GM21381 (cell line): Measurements from ENCODE around the gene TBC1D21.

ENCODE experiments used
- ATAC-seq: cut with Tn5 transposase; IDR thresholded peaks from one replicate; pipeline ENCODE4 v1.9.1; 2021; ENCODE audit warnings: mild to moderate bottlenecking, moderate library complexity; ENCODE audit not compliant: unreplicated experiment

The TBC1D21 gene

DNA sequence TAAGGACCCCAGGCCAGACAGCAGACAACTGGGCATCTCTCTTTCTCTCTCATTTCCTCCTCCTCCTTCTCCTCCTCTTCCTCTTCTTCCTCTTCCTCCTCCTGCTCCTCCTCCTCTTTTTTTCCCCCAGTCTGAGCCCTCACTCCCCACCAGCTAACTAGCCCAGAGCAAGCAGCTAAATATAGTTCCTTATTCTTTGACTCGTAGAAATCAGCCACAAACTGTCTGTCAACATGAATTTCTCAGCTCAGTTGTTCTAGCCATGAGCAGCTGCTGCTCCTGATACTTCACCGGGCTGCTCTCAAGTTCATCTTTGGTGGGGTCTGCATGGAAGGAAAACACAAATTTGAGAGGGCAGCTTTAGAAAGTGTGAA is 33.7 kb downstream of the TBC1D21 start:
- ATAC-seq, result no peak

- no peak for ATAC-seq
Measured at GRCh38 chr15:73908030-73908821, 34.9 kb downstream of the TBC1D21 start.

DNA sequence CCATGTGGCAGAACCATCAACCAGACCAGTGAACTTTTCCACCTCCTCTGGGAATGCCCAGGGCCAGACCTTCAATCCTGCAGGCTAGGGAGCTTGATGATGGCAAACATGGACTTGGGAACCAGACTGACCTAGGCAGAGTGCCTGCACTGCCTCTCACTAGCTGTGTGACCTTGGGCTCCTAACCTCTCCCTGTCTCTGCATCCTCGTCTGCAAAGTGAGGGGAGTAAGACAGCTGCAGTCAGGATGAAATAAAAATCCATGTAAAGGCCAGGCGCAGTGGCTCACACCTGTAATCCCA is 35.4 kb downstream of the TBC1D21 start:
- no peak for ATAC-seq

- ATAC-seq, result no peak
Measured at GRCh38 chr15:73909651-73910050, 36.3 kb downstream of the TBC1D21 start.

- no peak for ATAC-seq
Measured at GRCh38 chr15:73910522-73911303, 37.3 kb downstream of the TBC1D21 start.

GRCh38 chr15:73912030-73912596 is 38.7 kb downstream of the TBC1D21 start:
- no peak for ATAC-seq

- no peak for ATAC-seq
Measured at GRCh38 chr15:73914145-73914544, 40.8 kb downstream of the TBC1D21 start.

GRCh38 chr15:73915082-73915481 is 41.7 kb downstream of the TBC1D21 start:
- no peak for ATAC-seq

DNA sequence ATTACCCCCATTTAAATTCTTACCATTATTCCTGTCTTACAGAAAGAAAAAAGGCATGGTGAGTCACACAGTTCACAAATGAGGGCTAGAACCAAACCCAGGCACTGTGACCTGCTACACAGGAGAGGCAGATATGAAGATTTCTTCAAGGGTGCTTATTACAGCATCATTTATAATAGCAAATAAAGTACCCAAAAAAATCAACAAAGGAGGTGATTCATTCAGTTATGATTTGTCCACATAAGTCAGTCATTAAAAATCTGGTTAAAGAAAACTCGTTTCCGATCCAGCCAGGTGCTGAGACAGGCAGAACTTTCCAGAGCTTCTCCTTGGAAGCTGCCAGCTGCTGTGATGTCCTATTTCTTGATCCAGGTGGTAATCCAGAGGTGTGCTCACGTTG is 45.4 kb downstream of the TBC1D21 start:
- ATAC-seq, result no peak

- no peak for ATAC-seq
Measured at GRCh38 chr15:73919706-73920105, 46.3 kb downstream of the TBC1D21 start.

DNA sequence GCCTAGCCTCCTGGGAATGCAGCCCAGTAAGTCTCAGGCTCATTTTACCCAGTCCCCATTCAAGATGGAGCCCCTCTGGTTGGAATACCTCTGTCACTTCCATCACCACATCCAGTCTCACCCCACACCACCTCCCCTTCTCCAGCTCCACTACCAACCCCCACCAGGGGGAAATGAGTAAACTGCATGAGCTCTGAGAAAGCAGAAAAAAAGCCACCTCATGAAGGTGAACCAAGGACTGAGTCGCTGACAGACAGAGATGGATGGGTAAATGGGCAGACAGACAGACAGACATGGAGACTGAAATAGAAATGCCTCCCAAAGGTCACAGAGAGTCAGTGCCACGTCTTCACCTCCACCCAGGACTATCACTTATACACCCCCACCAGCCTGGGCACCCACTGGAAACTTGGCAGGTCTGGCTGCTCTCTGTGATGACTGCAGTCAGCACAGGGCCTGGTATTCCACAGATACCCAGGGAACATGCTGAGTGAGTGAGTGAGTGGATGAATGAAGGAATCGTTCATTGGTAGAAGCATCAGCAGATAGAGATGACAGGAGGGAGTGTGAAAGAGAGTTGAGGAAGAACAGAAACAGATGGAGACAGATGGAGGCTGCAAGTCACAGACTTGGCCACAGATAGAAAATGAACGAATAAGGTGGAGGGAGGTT is 48.0 kb downstream of the TBC1D21 start:
- no peak for ATAC-seq

GRCh38 chr15:73922186-73923151 is 49.1 kb downstream of the TBC1D21 start:
- ATAC-seq, result no peak

DNA sequence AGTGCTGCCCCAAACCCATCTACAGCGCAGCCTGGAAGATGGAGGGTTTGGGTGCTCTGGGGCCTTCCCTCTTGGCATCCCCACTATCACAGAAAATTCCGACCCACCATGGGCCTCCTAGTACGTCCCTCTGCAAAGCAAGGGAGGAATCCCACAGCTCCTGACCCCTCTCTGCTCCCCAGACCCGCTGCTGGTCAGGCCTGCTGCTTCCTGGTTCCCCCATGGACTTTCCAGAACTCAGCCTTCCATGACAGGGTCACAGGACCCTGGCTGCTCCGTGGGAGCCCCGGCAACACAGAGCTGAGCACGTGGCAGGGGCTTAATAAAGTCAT is 49.8 kb downstream of the TBC1D21 start:
- no peak for ATAC-seq

- ATAC-seq, result no peak
Measured at GRCh38 chr15:73923488-73924164, 50.3 kb downstream of the TBC1D21 start.

GRCh38 chr15:73924171-73924921 is 51.0 kb downstream of the TBC1D21 start:
- ATAC-seq, result no peak

DNA sequence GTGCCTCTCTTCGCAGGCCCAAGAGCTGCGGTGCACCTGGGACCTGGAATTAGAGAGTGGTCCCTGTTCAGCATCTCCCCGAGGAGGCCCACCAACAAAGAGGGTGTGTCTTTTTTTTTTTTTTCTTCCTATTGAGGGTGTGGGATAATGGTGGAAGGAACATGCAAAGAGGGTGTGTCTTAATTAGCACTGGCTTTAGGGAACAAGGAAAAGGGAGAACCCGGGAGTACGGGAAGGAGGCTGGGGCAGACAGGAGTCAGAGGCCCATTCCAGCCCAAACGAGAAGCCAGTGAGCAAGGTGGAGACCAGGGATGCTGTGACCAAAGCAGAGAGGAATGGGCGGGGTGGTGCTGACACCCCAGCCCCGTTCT is 52.5 kb downstream of the TBC1D21 start:
- no peak for ATAC-seq

- ATAC-seq, result no peak
Measured at GRCh38 chr15:73926219-73927002, 53.0 kb downstream of the TBC1D21 start, which contains the start of gene LOXL1. TSS of gene LOXL1 (plus strand) at chr15:73926462. CDS start at chr15:73926784, 322 bp downstream.

DNA sequence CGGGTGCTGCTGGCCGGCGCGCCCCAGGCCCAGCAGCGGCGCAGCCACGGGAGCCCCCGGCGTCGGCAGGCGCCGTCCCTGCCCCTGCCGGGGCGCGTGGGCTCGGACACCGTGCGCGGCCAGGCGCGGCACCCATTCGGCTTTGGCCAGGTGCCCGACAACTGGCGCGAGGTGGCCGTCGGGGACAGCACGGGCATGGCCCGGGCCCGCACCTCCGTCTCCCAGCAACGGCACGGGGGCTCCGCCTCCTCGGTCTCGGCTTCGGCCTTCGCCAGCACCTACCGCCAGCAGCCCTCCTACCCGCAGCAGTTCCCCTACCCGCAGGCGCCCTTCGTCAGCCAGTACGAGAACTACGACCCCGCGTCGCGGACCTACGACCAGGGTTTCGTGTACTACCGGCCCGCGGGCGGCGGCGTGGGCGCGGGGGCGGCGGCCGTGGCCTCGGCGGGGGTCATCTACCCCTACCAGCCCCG is 53.7 kb downstream of the TBC1D21 start:
- no peak for ATAC-seq
